Measurements from ENCODE around the gene SEC62.

- no peak for TF ChIP-seq CTCF (IDR thresholded peaks at IDR 0.05)
- TF ChIP-seq ATF1 (CRISPR knock-in tag; IDR thresholded peaks at IDR 0.05): no peak
- no peak for TF ChIP-seq OVOL2 (CRISPR knock-in tag; IDR thresholded peaks at IDR 0.05; ENCODE audit: borderline replicate concordance)
- no peak for TF ChIP-seq MLX (CRISPR knock-in tag; IDR thresholded peaks at IDR 0.05)
- no peak for TF ChIP-seq ZNF232 (CRISPR knock-in tag; IDR thresholded peaks at IDR 0.05)
- TF ChIP-seq ESRRA (CRISPR knock-in tag; IDR thresholded peaks at IDR 0.05; ENCODE audit: borderline replicate concordance): no peak
These were observed 20.3 kb upstream of the SEC62 start for GRCh38 chr3:169946336-169946735.

All from WTC11 (cell line).